Endodermal cell (in vitro differentiated cells): ENCODE data around the gene MRPL14. TPM values are rescaled to one million over a fixed set of nuclear protein-coding genes. Genes with fewer than 3 reads are reported as not detected.

Experiments
- DNase-seq: peaks from one replicate; pipeline ENCODE4 v3.0.0-alpha.2; 2017
- H3K27ac ChIP-seq: 2 replicates; pipeline ENCODE4 v1.5.1; 2013; ENCODE audit warnings: mild to moderate bottlenecking, low read depth, low read length, moderate library complexity
- H3K27me3 ChIP-seq: 2 replicates; pipeline ENCODE4 v1.6.1; 2013; ENCODE audit warnings: mild to moderate bottlenecking, low read length, moderate library complexity; ENCODE audit not compliant: insufficient read depth, control insufficient read depth, poor library complexity, severe bottlenecking
- H3K36me3 ChIP-seq: 2 replicates; pipeline ENCODE4 v1.7.0; 2013; ENCODE audit warnings: mild to moderate bottlenecking, low read length, moderate library complexity; ENCODE audit not compliant: control insufficient read depth, insufficient read depth
- H3K4me1 ChIP-seq: one replicate; pipeline ENCODE4 v1.7.0; 2013; ENCODE audit warnings: low read length; ENCODE audit not compliant: control insufficient read depth, insufficient read depth
- H3K4me3 ChIP-seq: 2 replicates; pipeline ENCODE4 v1.5.1; 2013; ENCODE audit warnings: mild to moderate bottlenecking, low read length, moderate library complexity
- H3K9ac ChIP-seq: 2 replicates; pipeline ENCODE4 v1.6.1; 2013; ENCODE audit warnings: mild to moderate bottlenecking, low read length, moderate library complexity; ENCODE audit not compliant: poor library complexity, severe bottlenecking; ENCODE audit errors: extremely low read depth
- H3K9me3 ChIP-seq: 2 replicates; pipeline ENCODE4 v1.6.1; 2013; ENCODE audit warnings: mild to moderate bottlenecking, low read length, moderate library complexity; ENCODE audit not compliant: control insufficient read depth
- H3K27ac Mint-ChIP-seq: 2 replicates; pipeline ENCODE4 v1.8.0; 2020; ENCODE audit warnings: mixed read lengths
- H3K27me3 Mint-ChIP-seq: 2 replicates; pipeline ENCODE4 v1.8.0; 2021; ENCODE audit warnings: mild to moderate bottlenecking, mixed read lengths; ENCODE audit not compliant: insufficient read depth
- H3K36me3 Mint-ChIP-seq: 2 replicates; pipeline ENCODE4 v1.8.0; 2020; ENCODE audit warnings: low read depth, mixed read lengths
- H3K4me1 Mint-ChIP-seq: 2 replicates; pipeline ENCODE4 v1.8.0; 2020; ENCODE audit warnings: mixed read lengths
- H3K4me3 Mint-ChIP-seq: 2 replicates; pipeline ENCODE4 v1.8.0; 2020; ENCODE audit warnings: mild to moderate bottlenecking, moderate library complexity, mixed read lengths
- H3K9me3 Mint-ChIP-seq: 2 replicates; pipeline ENCODE4 v1.8.0; 2020; ENCODE audit warnings: mild to moderate bottlenecking, mixed read lengths
- WGBS, 2 experiments: methylation state at CpG; one replicate each; pipeline versions ENCODE4 v1.1.5 to v1.1.7; 2013; ENCODE audit warnings: missing lambda C conversion rate in 2 of 2, mixed read lengths in 1 of 2; ENCODE audit not compliant: insufficient coverage in 1 of 2, insufficient read length in 1 of 2; 5-methylcytosine and 5-hydroxymethylcytosine counted together
- total RNA-seq, 2 donors: library from RNA; stranded (reverse); fragmentation: NEBNext Ultra II Directional in 1 of 2; extraction: Animal tissue kit (Norgen Biotek cat#: 25700) in 1 of 2; gene quantifications; 2 replicates in 1 of 2; 3 replicates in 1 of 2; pipeline ENCODE4 v1.2.1, GENCODE V29; 2021
- TF ChIP-seq, protein P1 (sequence below): fragments of 200-600 bp; sonication (generic); conservative IDR thresholded peaks from 2 replicates; pipeline ENCODE4 v1.5.0; 2021; ENCODE audit warnings: antibody characterized with exemption, mild to moderate bottlenecking

MRPL14 gene
- total RNA-seq, 2 donors from 2014 or later, result 66.5 to 69.6 TPM

DNA sequence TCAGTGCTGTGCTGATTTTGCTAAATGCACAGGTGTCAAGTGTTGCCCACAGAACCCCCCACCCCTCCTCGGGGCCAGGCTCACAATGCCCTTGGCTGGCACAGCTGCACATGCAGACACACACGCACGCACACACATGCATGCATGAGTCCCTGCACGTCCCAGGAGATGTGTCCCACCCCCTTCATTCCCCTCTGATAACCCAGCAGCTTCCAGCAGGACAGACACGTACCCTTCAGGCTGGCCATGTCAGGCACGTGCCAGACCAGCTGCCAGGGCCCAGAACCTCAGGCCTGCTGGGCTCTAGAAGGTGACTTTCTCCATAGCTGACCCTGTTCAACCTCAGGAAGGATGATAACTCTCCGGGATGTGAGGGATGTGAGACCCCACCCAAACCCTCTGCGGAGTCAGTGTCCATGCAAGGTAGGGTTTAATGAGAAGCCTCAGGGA is 44.4 kb downstream of the MRPL14 start:
- 92 to 94% methylated on average over 3 to 8 of the region's 8 CpGs for WGBS, 2 experiments

DNA sequence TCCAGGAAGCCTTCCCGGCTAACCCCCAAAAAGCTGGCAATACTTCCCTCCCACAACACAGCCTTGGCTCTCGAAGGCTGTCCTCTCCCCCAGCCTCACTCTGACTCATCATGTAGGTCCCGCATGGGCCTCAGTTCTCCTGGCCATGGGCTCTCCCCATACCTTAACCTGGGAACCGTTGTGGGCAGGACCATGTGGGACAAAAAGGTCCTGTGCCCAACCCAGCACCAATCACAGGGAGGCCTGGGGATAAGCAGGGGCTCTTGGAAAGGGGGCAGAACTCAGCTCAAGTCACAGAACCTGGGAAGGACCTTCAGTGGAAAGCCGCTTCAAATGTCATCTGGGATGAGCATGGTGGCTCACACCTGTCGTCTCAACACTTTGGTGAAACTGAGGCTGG is 45.5 kb downstream of the MRPL14 start:
- no peaks in the 10 kb centered on the region for H3K27me3 Mint-ChIP-seq
- no peak overlapping the region for H3K4me3 Mint-ChIP-seq
- no peaks in the 10 kb centered on the region for H3K27me3 ChIP-seq
- no peak overlapping the region for H3K9ac ChIP-seq
- H3K4me1 ChIP-seq, result peaks cover 3% of the 10 kb centered on the region
- H3K27ac Mint-ChIP-seq, result no peak overlapping the region
- H3K4me3 ChIP-seq, result no peak overlapping the region
- no peaks in the 10 kb centered on the region for H3K9me3 Mint-ChIP-seq
- DNase-seq, result no peak
- 87 to 93% methylated on average over 3 to 6 of the region's 6 CpGs for WGBS, 2 experiments
- TF ChIP-seq, protein P1, sequence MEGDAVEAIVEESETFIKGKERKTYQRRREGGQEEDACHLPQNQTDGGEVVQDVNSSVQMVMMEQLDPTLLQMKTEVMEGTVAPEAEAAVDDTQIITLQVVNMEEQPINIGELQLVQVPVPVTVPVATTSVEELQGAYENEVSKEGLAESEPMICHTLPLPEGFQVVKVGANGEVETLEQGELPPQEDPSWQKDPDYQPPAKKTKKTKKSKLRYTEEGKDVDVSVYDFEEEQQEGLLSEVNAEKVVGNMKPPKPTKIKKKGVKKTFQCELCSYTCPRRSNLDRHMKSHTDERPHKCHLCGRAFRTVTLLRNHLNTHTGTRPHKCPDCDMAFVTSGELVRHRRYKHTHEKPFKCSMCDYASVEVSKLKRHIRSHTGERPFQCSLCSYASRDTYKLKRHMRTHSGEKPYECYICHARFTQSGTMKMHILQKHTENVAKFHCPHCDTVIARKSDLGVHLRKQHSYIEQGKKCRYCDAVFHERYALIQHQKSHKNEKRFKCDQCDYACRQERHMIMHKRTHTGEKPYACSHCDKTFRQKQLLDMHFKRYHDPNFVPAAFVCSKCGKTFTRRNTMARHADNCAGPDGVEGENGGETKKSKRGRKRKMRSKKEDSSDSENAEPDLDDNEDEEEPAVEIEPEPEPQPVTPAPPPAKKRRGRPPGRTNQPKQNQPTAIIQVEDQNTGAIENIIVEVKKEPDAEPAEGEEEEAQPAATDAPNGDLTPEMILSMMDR, result no peak
- H3K4me1 Mint-ChIP-seq, result no peaks in the 10 kb centered on the region
- H3K36me3 Mint-ChIP-seq, result no peaks in the 10 kb centered on the region
- no peaks in the 10 kb centered on the region for H3K9me3 ChIP-seq
- no peaks in the 10 kb centered on the region for H3K36me3 ChIP-seq
- H3K27ac ChIP-seq, result no peak overlapping the region

More for the DNA sequence above, 44.4 kb downstream of the MRPL14 start:
- H3K9ac ChIP-seq, result no peak overlapping the region
- H3K27ac ChIP-seq, result no peak overlapping the region
- H3K4me1 Mint-ChIP-seq, result no peaks in the 10 kb centered on the region
- H3K27me3 ChIP-seq, result no peaks in the 10 kb centered on the region
- no peak for DNase-seq
- H3K27ac Mint-ChIP-seq, result no peak overlapping the region
- no peaks in the 10 kb centered on the region for H3K4me1 ChIP-seq
- H3K36me3 Mint-ChIP-seq, result no peaks in the 10 kb centered on the region
- TF ChIP-seq, protein P1, result no peak
- H3K9me3 Mint-ChIP-seq, result no peaks in the 10 kb centered on the region
- no peaks in the 10 kb centered on the region for H3K27me3 Mint-ChIP-seq
- no peak overlapping the region for H3K4me3 ChIP-seq
- no peaks in the 10 kb centered on the region for H3K9me3 ChIP-seq
- no peak overlapping the region for H3K4me3 Mint-ChIP-seq
- no peaks in the 10 kb centered on the region for H3K36me3 ChIP-seq

DNA sequence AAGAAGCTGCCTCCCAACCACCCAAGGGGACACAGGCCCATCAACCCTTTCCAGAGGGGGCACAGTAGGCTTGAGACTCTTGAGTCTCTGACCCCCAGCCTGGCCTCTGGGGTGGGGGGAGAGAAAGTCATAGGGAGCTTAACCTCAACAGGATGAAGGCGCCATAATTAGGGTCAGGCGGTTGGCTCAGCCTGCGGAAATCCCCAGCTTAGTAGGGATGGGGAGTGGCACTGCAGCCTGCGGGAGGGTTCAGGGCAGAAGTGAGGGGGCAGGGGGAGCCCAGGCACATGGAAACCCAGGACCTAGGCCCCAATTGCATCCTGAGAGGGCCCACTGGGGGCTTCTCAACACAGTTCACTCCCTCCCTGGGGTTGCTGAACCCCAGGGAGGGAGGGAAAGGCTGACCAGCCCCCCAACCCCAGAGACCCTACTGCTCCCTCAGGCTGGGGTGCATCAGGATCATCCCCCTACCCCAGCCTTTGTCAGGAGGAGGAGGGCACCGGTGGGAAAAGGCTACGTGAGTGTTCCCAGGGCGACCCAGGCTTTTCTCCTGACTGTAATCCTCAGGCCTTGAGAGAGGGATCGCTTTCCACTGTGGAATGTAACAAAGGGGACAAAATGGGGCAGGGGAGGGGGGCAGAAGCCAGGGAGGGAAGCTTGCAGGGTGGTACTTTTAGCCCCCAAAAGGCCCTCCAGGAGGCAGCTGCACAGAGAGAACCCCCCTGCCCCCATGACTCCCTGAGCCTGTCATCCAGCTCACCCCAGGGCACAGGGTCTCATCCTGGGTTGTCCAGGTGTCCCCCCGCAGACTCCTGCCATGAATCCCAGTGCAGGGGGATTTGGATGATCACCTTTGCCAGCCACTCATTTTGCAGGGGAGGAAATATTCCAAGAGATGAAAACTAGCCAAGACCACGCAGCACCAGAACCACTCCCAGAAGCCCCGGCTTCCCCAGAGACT is 46.4 kb downstream of the MRPL14 start:
- Mint-ChIP-seq H3K27ac (peak overlapping the region; percentile 61), H3K27me3 (no peaks in the 10 kb centered on the region), H3K36me3 (no peaks in the 10 kb centered on the region), H3K4me3 (no peak overlapping the region), H3K4me1 (no peaks in the 10 kb centered on the region), H3K9me3 (no peaks in the 10 kb centered on the region)
- Histone ChIP-seq H3K4me1 (peaks cover 4% of the 10 kb centered on the region), H3K36me3 (no peaks in the 10 kb centered on the region), H3K27ac (no peak overlapping the region), H3K27me3 (no peaks in the 10 kb centered on the region), H3K4me3 (no peak overlapping the region), H3K9ac (no peak overlapping the region), H3K9me3 (no peaks in the 10 kb centered on the region)
- WGBS, 2 experiments, result 90 to 100% methylated on average over 3 to 11 of the region's 11 CpGs
- TF ChIP-seq, protein P1, result no peak
- no peak for DNase-seq
